ENCODE data around the gene LRATD1.
"Not testable (repeated sequence)": the region's sequence is repeated elsewhere in the genome, so short reads cannot be mapped to it uniquely, and the experiment has no call there.

LRATD1 gene

GRCh38 chr2:14632133-14632936 is at the start of gene LRATD1:
TSS of gene LRATD1 (plus strand) at chr2:14632717. CDS start at chr2:14633980, 1,263 bp downstream.
- DNase-seq, result peak; percentile 90

DNA sequence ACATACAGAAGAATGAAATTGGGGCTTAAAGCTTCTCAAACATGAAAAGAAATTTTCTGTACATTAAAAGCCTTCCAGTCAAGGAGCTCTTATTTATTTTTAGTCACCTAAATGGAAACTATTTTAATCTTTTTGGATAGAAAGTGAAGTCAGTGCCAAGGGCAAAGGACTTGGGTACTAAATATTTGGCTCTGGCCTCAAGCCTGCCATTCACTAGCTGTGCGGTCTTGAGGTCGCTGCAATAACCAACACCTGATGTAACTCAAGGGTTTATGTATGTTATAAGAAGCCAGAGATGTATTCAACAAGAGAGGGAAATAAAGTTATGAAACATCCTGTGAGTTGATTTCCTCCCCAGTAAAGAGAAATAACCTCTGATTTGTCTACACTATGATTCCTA is 49.5 kb upstream of the LRATD1 start:
- no peak for DNase-seq

DNA sequence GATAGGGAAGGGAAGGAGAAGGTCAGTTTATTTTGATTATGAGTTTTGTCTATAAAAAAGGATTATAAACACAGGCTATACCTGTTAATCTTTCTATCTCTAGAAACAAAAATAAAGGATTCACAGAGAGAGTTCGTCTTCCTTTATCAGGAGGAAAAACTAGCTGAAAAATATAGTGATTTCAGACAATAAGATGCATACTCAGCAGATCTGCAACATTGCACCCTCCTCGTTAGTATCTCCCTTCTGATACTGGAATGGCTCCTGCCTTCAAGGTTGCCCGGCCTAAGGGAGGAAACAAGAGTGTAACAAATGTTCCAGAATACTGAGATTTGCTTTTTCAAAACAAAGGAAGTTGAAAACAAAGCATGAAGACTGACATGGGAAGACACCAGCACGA is 48.7 kb upstream of the LRATD1 start:
- no peak for DNase-seq

DNA sequence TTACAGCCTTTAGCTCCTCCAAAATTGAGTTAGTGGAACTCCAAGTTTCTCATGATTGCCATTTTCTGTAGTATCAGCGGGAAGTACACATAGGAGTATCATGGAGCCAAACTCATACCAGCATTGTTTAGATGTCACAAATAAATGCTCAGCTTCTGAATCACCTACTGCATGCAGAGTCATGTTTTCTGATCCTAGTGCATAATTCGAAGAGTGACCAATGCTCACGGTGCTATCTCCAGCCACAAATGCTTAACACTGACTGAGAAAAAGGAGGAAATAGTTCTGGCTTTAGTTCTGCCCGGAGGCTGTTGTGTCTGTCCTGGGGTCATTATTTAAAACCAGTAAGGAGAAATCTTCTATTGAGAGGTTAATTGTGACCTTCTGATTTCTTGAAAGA is 45.4 kb upstream of the LRATD1 start:
- DNase-seq, result no peak

GRCh38 chr2:14601156-14601770 is 31.3 kb upstream of the LRATD1 start:
- DNase-seq, result no peak

- no peak for DNase-seq
These were observed 30.2 kb upstream of the LRATD1 start for GRCh38 chr2:14602309-14602708.

- DNase-seq, result no peak
These were observed 28.8 kb upstream of the LRATD1 start for GRCh38 chr2:14603676-14604075.

- no peak for DNase-seq
These were observed 24.3 kb upstream of the LRATD1 start for GRCh38 chr2:14608245-14608644.

DNA sequence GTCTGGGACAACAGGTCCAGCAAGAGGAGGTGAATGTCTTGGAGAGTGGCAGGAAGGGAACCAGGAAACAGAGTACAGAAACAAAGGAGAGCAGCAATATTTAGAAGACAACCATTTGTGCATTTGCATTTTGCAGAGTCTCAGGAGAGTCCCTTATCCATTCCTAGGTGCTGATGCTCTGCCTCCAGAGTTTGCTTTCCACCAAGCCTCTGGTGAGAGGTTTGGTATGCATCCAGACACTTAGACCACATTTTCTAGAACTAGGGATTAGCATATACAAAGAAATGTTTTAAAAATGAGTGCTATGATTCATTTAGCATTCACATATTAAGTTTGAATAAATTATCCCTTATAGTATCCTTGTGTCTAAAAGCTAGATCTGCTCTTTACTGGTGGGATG is 18.5 kb upstream of the LRATD1 start:
- DNase-seq, result no peak

DNA sequence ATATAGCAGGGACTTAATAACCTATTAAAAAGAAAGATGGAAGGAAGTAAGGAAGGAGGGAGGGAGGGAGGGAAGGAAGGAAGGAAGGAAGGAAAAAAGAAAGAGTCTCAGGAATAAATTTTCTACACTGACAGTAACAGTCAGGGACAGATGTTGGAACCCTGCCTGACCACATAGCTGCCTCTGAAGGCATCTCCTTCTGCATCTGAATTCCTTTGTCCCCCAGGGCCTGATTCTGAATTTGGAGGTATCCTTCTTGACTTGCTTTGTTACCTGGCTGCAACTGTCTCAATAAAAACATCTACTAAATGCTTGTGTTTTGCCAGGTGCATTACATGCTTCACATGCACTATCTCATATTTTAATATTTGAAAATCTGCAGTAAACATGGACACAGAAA is 17.4 kb upstream of the LRATD1 start:
- no peak for DNase-seq

GRCh38 chr2:14615760-14616159 is 16.8 kb upstream of the LRATD1 start:
- DNase-seq, result no peak

- DNase-seq, result no peak
These were observed 16.2 kb upstream of the LRATD1 start for GRCh38 chr2:14616342-14616741.

DNA sequence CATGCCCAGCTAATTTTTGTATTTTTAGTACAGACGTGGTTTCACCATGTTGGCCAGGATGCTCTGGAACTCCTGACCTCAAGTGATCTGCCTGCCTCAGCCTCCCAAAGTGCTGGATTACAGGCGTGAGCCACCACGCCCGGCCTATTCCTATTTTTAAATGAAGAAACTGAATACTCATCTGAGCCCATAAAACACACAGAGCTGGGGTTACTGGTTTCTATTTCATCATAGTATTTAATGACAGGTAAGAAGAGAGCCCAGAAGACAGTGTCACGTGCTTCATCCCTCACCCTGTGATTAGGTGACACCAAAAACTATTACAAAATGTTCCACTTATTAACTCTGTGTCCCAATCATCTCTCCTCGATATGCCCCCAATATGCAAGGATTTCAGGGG is 15.6 kb upstream of the LRATD1 start:
- DNase-seq, result no peak

- DNase-seq, result no peak
These were observed 13.1 kb upstream of the LRATD1 start for GRCh38 chr2:14619441-14619840.

DNA sequence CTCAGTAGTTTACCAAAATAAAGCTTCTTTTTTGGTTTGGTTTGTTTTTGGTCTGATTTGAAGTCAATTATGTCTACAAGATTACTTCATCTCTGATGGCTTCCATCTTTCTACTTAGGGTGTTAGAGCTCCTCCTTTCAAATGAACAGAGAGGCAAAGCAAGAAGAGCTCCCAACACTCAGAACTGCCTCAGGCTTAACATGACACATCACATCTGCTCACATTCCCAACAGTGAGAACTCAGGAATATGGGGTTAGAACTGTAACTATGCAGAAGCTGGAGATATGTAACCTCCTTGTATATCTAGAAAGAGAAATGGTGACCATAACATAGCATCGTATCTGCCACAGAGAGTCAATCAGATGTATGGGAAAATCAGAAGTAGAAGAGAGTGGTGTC is 11.4 kb upstream of the LRATD1 start:
- no peak for DNase-seq

GRCh38 chr2:14621906-14622549 is 10.5 kb upstream of the LRATD1 start:
- no peak for DNase-seq

- not testable (repeated sequence) for DNase-seq
These were observed 10.0 kb upstream of the LRATD1 start for GRCh38 chr2:14622550-14622939.

DNA sequence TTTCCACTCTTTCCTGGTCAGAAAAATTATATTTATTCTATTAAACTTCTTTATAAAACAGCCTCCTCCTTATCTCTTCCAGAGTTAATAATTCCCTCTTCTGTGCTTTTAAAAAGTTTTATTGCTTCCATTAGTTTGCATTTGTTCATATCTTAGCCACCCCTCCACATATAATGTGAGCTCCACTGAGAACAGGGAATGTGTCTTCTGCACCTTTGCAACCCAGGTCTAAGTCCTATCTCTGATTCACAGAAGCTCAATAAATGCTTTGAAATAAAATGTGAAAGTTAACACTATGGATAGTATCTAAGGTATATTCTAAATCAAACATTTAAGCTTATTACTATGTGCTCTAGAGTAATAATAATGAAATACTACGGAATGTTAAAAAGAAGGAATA is 9.3 kb upstream of the LRATD1 start:
- DNase-seq, result no peak

DNA sequence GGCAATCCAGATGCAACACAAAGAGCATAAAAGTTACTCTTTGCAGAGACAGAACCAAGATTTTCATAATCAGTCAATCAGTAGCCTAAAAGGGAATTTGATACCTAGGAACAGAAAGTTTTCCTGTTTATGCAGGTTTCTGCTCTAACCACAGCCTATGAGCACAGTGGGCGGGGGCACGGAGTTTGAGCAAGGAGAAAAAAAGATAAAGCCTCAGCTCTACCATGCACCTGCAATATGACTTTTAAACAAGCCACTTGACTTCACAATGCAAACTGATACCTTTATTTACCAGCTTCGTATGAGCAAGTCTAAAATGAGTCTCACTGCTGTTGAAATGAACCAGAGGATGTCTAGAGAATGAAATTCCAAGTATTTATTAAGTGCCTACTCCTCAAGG is 5.6 kb upstream of the LRATD1 start:
- no peak for DNase-seq

- DNase-seq, result peak; percentile 41
These were observed 3.6 kb upstream of the LRATD1 start for GRCh38 chr2:14628901-14629300.

- no peak for DNase-seq
These were observed 994 bp upstream of the LRATD1 start for GRCh38 chr2:14631406-14632040.

DNA sequence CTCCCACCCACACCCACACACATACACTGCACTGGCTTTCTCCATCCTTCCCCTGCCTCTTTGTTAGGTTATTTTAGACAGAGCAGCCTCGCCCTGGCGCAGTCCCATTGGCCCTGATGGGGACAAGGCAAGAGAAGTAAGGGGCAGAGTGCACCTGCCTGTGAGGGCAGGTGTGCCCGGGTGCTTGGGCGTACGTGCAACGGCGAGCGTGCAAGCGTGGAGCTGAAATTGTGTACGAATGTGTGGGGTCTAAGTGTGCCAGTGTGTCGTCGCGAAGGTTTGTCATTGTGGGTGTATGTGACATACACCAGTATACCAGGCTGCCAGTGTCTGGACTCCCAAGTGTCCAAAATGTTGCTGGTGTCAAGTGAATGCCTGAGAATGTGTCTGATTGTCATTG is 544 bp downstream of the LRATD1 start:
- DNase-seq, result peak; percentile 51

- peak; percentile 44 for DNase-seq
These were observed 1.1 kb downstream of the LRATD1 start for GRCh38 chr2:14633461-14634181.

Measured in NCI-H69 (cell line).